Epithelial cell of esophagus (primary cell): ENCODE measurements around the gene COG1.

Experiments used
- DNase-seq: peaks from one replicate; pipeline ENCODE4 v3.0.0; 2010; ENCODE audit warnings: low read depth
- H3K4me3 ChIP-seq: 2 replicates; pipeline ENCODE4 v1.5.1; 2011; ENCODE audit warnings: mild to moderate bottlenecking, low read length, control low read depth
- CTCF ChIP-seq: IDR thresholded peaks from 2 replicates; pipeline ENCODE4 v1.5.1; 2011; ENCODE audit warnings: low read depth, mild to moderate bottlenecking, low read length, control low read depth, inconsistent platforms; ENCODE audit not compliant: insufficient read depth; ENCODE audit errors: missing control alignments

COG1 gene

GRCh38 chr17:73200476-73200875 lies 7.6 kb downstream of the COG1 start:
- no peak for TF ChIP-seq CTCF
- no peak overlapping the region for H3K4me3 ChIP-seq
- DNase-seq: no peak

- DNase-seq: no peak
- H3K4me3 ChIP-seq: no peak overlapping the region
- TF ChIP-seq CTCF: no peak
These were observed 8.6 kb downstream of the COG1 start for GRCh38 chr17:73201215-73202069.

- TF ChIP-seq CTCF: no peak
- no peak overlapping the region for H3K4me3 ChIP-seq
- DNase-seq: no peak
These were observed 10.4 kb downstream of the COG1 start for GRCh38 chr17:73203135-73203787.

GRCh38 chr17:73203788-73204479 lies 11.1 kb downstream of the COG1 start:
- no peak for TF ChIP-seq CTCF
- H3K4me3 ChIP-seq: no peak overlapping the region
- no peak for DNase-seq

GRCh38 chr17:73205459-73205961 lies 12.7 kb downstream of the COG1 start:
- H3K4me3 ChIP-seq: no peak overlapping the region
- no peak for DNase-seq
- no peak for TF ChIP-seq CTCF

GRCh38 chr17:73208139-73208827 lies 15.4 kb downstream of the COG1 start:
- no peak for TF ChIP-seq CTCF
- no peak overlapping the region for H3K4me3 ChIP-seq
- no peak for DNase-seq
